Endothelial cell of umbilical vein (primary cell): ENCODE data around the gene PTPN3. TPM values are rescaled to one million over a fixed set of nuclear protein-coding genes. Genes with fewer than 3 reads are reported as not detected.
"Not testable (repeated sequence)": the region's sequence is repeated elsewhere in the genome, so short reads cannot be mapped to it uniquely, and the experiment has no call there.

ENCODE experiments used
- BruUV-seq: library from RNA; stranded (reverse); fragments of 400-500 nt; replicated peaks from 2 replicates; lab custom pipeline; 2021; lab: Mats Ljungman, UMichigan
- CTCF ChIA-PET: fragments of 300-600, 350-600 bp; sonication (Branson Sonifier 250); formaldehyde crosslinking; loops from one replicate; lab custom pipeline; 2021; ENCODE audit warnings: antibody characterized with exemption, inconsistent platforms; lab: Charles Lee
- POLR2A ChIA-PET: fragments of 300-600, 350-600 bp; sonication (Branson Sonifier 250); formaldehyde crosslinking; loops from one replicate; lab custom pipeline; 2021; ENCODE audit warnings: antibody characterized with exemption, inconsistent platforms; lab: Charles Lee
- DNase-seq: peaks from one replicate; pipeline ENCODE4 v3.0.0-alpha.2; 2011; ENCODE audit warnings: low read depth, low spot score
- FAIRE-seq: peaks from 2 replicates; lab custom pipeline; 2011; peaks lifted over from hg19 to GRCh38; lab: Jason Lieb, UNC
- H2AFZ ChIP-seq: 2 replicates; pipeline ENCODE4 v1.6.0; 2012; ENCODE audit warnings: low read depth, low read length, control low read depth, inconsistent platforms
- H3K27ac ChIP-seq: 2 replicates; pipeline ENCODE4 v1.5.1; 2011; ENCODE audit warnings: low read depth, mild to moderate bottlenecking, control low read depth, low read length, moderate library complexity; ENCODE audit not compliant: insufficient read depth
- H3K27me3 ChIP-seq, 2 experiments: 2 replicates each; pipeline versions ENCODE4 v1.6.0 to v1.6.1; 2011; ENCODE audit warnings: low read length in 2 of 2, mixed read lengths in 1 of 2; ENCODE audit not compliant: control insufficient read depth in 2 of 2, insufficient read depth in 2 of 2
- H3K36me3 ChIP-seq, 2 experiments: 2 replicates in 1 of 2; 3 replicates in 1 of 2; pipeline ENCODE4 v1.5.1; 2011; ENCODE audit warnings: low read length in 2 of 2, mild to moderate bottlenecking in 1 of 2, moderate library complexity in 1 of 2; ENCODE audit not compliant: control insufficient read depth in 2 of 2, insufficient read depth in 2 of 2; ENCODE audit errors: extremely low read depth in 1 of 2
- H3K4me1 ChIP-seq: 3 replicates; pipeline ENCODE4 v1.5.1; 2011; ENCODE audit warnings: mild to moderate bottlenecking, low read length; ENCODE audit not compliant: control insufficient read depth, insufficient read depth; ENCODE audit errors: extremely low read depth
- H3K4me2 ChIP-seq: 2 replicates; pipeline ENCODE4 v1.6.1; 2011; ENCODE audit warnings: low read length, control low read depth, mixed read lengths; ENCODE audit not compliant: insufficient read depth
- H3K4me3 ChIP-seq, 3 experiments: fragments of 200-600 bp in 1 of 3; sonication (generic), shearing (Covaris generic) in 1 of 3; replicated peaks in 1 of 3; 2 replicates each; pipeline ENCODE4 v1.5.1; 2011 to 2016; ENCODE audit warnings: control low read depth in 3 of 3, low read length in 3 of 3, mild to moderate bottlenecking in 2 of 3, inconsistent platforms in 1 of 3, low read depth in 1 of 3, moderate library complexity in 1 of 3; ENCODE audit not compliant: insufficient read depth in 1 of 3
- H3K79me2 ChIP-seq: 2 replicates; pipeline ENCODE4 v1.6.0; 2012; ENCODE audit warnings: low read length, inconsistent platforms; ENCODE audit not compliant: control insufficient read depth, insufficient read depth
- H3K9ac ChIP-seq: replicated peaks from 2 replicates; pipeline ENCODE3; 2011; ENCODE audit warnings: low read length, control low read depth; ENCODE audit not compliant: insufficient read depth; ENCODE audit errors: extremely low read depth
- H3K9me1 ChIP-seq: replicated peaks from 3 replicates; pipeline ENCODE4 v1.6.0; 2011; ENCODE audit warnings: mild to moderate bottlenecking, low read length; ENCODE audit not compliant: control insufficient read depth, insufficient read depth; ENCODE audit errors: extremely low read depth
- H3K9me3 ChIP-seq: replicated peaks from 2 replicates; pipeline ENCODE4 v1.5.1; 2012; ENCODE audit warnings: low read length, inconsistent platforms; ENCODE audit not compliant: control insufficient read depth, insufficient read depth
- H4K20me1 ChIP-seq: replicated peaks from 2 replicates; pipeline ENCODE3; 2011; ENCODE audit warnings: mild to moderate bottlenecking, low read length; ENCODE audit not compliant: control insufficient read depth, insufficient read depth; ENCODE audit errors: extremely low read depth
- EZH2 ChIP-seq: IDR thresholded peaks from 2 replicates; pipeline ENCODE4 v1.6.1; 2012; ENCODE audit warnings: borderline replicate concordance, low read depth, mild to moderate bottlenecking, moderate library complexity, low read length, inconsistent platforms; ENCODE audit not compliant: severe bottlenecking
- FOS ChIP-seq: IDR thresholded peaks from 2 replicates; pipeline ENCODE4 v1.6.1; 2011; ENCODE audit warnings: mild to moderate bottlenecking, low read length, moderate library complexity, borderline replicate concordance; ENCODE audit not compliant: insufficient read depth
- GATA2 ChIP-seq: IDR thresholded peaks from 2 replicates; pipeline ENCODE4 v1.7.0; 2011; ENCODE audit warnings: low read depth, mild to moderate bottlenecking, moderate library complexity, mixed read lengths, low read length; ENCODE audit not compliant: insufficient read length, insufficient read depth
- JUN ChIP-seq: IDR thresholded peaks from 2 replicates; pipeline ENCODE4 v1.6.1; 2011; ENCODE audit warnings: borderline replicate concordance, low read depth; ENCODE audit not compliant: insufficient read length, insufficient read depth
- MYC ChIP-seq: IDR thresholded peaks from one replicate; pipeline ENCODE4 v1.6.1; 2011; ENCODE audit warnings: mild to moderate bottlenecking, low read depth, low read length
- POLR2A ChIP-seq: IDR thresholded peaks from 2 replicates; pipeline ENCODE4 v1.6.1; 2012; ENCODE audit warnings: low read depth, mild to moderate bottlenecking, control low read depth, low read length
- POLR2AphosphoS5 ChIP-seq: IDR thresholded peaks from 2 replicates; pipeline ENCODE4 v1.6.1; 2012; ENCODE audit warnings: low read depth, mild to moderate bottlenecking, control low read depth, low read length, moderate library complexity; ENCODE audit not compliant: insufficient read depth
- dilution Hi-C: fragments of 300-500 bp; cut with MboI; formaldehyde crosslinking; loops from one replicate; pipeline ENCODE4 v1.15.0; 2019; ENCODE audit warnings: low sequenced_read_pairs; ENCODE audit not compliant: extremely low pct_ligation_motif_present
- intact Hi-C: fragments of 100-400 bp; cut with micrococcal nuclease; formaldehyde crosslinking; loops from one replicate; pipeline ENCODE4 v1.10.0; 2022
- polyA plus RNA-seq, 4 experiments: library from polyadenylated mRNA; depleted of rRNA in 3 of 4; stranded (reverse) in 3 of 4; unstranded in 1 of 4; fragments of >200 nt; gene quantifications; 2 replicates each; pipeline versions ENCODE4 v1.2.1 to v1.2.3, GENCODE V29; 2011 to 2012; ENCODE audit warnings: missing spikeins in 1 of 4
- total RNA-seq: library from RNA; stranded (reverse); gene quantifications from 2 replicates; pipeline ENCODE4 v1.2.3, GENCODE V29; 2021
- TF ChIP-seq, protein P1 (sequence below), 2 donors: IDR thresholded peaks; 1 replicate in 1 of 2; 2 replicates in 1 of 2; pipeline ENCODE4 v1.5.1; 2011; ENCODE audit warnings: low read length in 2 of 2, mild to moderate bottlenecking in 2 of 2, moderate library complexity in 2 of 2, control low read depth in 1 of 2, inconsistent platforms in 1 of 2, low read depth in 1 of 2; ENCODE audit not compliant: insufficient read depth in 1 of 2; ENCODE audit errors: extremely low read depth in 1 of 2
- TF ChIP-seq, protein P2 (sequence below): IDR thresholded peaks from 2 replicates; pipeline ENCODE4 v1.6.1; 2011; ENCODE audit not compliant: insufficient read depth, insufficient read length

PTPN3 gene
- total and polyA plus RNA-seq, 2 donors (not counting 3 experiments of a cell fraction or from before 2014, with no cell fraction given) = 0.01 TPM; not detected in 1

GRCh38 chr9:109534151-109534550 is 36.0 kb upstream of the PTPN3 start:
- H3K36me3 ChIP-seq = no peaks in the 10 kb centered on the region
- H2AFZ ChIP-seq = no peak overlapping the region
- FAIRE-seq = no peak
- intact Hi-C loops (no loop called here), dilution Hi-C loops (no loop called here)
- no peak overlapping the region for H3K9ac ChIP-seq
- ChIA-PET CTCF (interaction anchor here (0.7 kb wide), 1 partner anchor 976 kb away, joined by 3 read pairs; no protein-coding TSS in a partner anchor), POLR2A (no interaction called here)
- no peak overlapping the region for H3K27ac ChIP-seq
- H3K9me1 ChIP-seq = no peaks in the 10 kb centered on the region
- H3K4me3 ChIP-seq = no peak overlapping the region
- no peaks in the 10 kb centered on the region for H4K20me1 ChIP-seq
- H3K79me2 ChIP-seq = no peaks in the 10 kb centered on the region
- H3K4me1 ChIP-seq = no peaks in the 10 kb centered on the region
- no peak overlapping the region for H3K4me2 ChIP-seq
- H3K9me3 ChIP-seq = no peaks in the 10 kb centered on the region
- no TSS peak for BruUV-seq
- TF ChIP-seq EZH2 = no peak
- TF ChIP-seq POLR2AphosphoS5 = no peak
- no peak for TF ChIP-seq GATA2
- TF ChIP-seq FOS = no peak
- TF ChIP-seq JUN = no peak
- TF ChIP-seq, protein P1, sequence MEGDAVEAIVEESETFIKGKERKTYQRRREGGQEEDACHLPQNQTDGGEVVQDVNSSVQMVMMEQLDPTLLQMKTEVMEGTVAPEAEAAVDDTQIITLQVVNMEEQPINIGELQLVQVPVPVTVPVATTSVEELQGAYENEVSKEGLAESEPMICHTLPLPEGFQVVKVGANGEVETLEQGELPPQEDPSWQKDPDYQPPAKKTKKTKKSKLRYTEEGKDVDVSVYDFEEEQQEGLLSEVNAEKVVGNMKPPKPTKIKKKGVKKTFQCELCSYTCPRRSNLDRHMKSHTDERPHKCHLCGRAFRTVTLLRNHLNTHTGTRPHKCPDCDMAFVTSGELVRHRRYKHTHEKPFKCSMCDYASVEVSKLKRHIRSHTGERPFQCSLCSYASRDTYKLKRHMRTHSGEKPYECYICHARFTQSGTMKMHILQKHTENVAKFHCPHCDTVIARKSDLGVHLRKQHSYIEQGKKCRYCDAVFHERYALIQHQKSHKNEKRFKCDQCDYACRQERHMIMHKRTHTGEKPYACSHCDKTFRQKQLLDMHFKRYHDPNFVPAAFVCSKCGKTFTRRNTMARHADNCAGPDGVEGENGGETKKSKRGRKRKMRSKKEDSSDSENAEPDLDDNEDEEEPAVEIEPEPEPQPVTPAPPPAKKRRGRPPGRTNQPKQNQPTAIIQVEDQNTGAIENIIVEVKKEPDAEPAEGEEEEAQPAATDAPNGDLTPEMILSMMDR (IDR thresholded peaks at IDR 0.05; ENCODE audit: extremely low read depth in 1 of 2, insufficient read depth in 1 of 2, low read depth in 1 of 2, low read length in 2 of 2) = no peak
- TF ChIP-seq, protein P2, sequence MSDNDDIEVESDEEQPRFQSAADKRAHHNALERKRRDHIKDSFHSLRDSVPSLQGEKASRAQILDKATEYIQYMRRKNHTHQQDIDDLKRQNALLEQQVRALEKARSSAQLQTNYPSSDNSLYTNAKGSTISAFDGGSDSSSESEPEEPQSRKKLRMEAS = no peak
- no peak for TF ChIP-seq POLR2A
- no peak for TF ChIP-seq MYC
- no peaks in the 10 kb centered on the region for H3K27me3 ChIP-seq
- no peak for DNase-seq

DNA sequence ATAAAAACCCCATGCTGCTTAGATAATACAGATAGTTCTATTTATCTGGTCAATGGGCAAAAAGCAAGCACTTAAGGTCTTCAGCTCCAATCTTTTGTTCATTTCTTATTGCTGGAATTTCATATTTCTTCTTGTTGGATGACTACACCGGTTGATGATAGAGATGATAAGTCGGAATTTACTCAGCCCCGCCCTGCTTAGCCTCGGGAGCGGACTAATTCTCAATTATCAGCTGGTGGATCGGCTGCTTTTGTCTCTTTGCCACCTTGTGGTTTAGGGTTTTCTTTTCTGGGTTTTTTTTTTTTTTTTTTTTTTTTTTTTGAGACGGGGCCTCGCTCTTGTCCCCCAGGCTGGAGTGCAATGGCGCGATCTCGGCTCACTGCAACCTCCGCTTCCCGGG is 34.5 kb upstream of the PTPN3 start:
- BruUV-seq, H3K36me3 ChIP-seq, H3K9ac ChIP-seq, POLR2A ChIA-PET, H3K4me2 ChIP-seq, H3K9me3 ChIP-seq, dilution Hi-C loops, H3K4me1 ChIP-seq, H2AFZ ChIP-seq, H3K4me3 ChIP-seq, intact Hi-C loops, H3K79me2 ChIP-seq, H3K27ac ChIP-seq, DNase-seq, H3K27me3 ChIP-seq, H3K9me1 ChIP-seq, H4K20me1 ChIP-seq, FAIRE-seq, CTCF ChIA-PET: not testable (repeated sequence)
